ENCODE measurements around the gene RIIAD1.

GRCh38 chr1:151756291-151756690 is 35.0 kb downstream of the RIIAD1 start:
- TF ChIP-seq CTCF (IDR thresholded peaks at IDR 0.05; ENCODE audit: extremely low read depth in 1 of 2, insufficient read depth in 1 of 2, low read depth in 1 of 2, low read length in 2 of 2) (no peak), POLR2A (IDR thresholded peaks at IDR 0.05; ENCODE audit: low read depth, low read length) (no peak), EZH2 (IDR thresholded peaks at IDR 0.05; ENCODE audit: borderline replicate concordance, low read depth, low read length, severe bottlenecking) (no peak), MAX (IDR thresholded peaks at IDR 0.05; ENCODE audit: insufficient read depth, insufficient read length) (no peak), POLR2AphosphoS5 (IDR thresholded peaks at IDR 0.05; ENCODE audit: insufficient read depth, low read depth, low read length) (no peak), FOS (IDR thresholded peaks at IDR 0.05; ENCODE audit: borderline replicate concordance, insufficient read depth, low read length) (peak; percentile 75), GATA2 (IDR thresholded peaks at IDR 0.05; ENCODE audit: insufficient read depth, insufficient read length, low read depth, low read length) (no peak)
